Colonic mucosa (tissue), 4 donors: ENCODE results near the gene ANKRD52. TPM values are rescaled to one million over a fixed set of nuclear protein-coding genes. Genes with fewer than 3 reads are reported as not detected.

Source experiments
- DNase-seq: peaks from one replicate; pipeline ENCODE4 v3.0.0-alpha.2; 2020
- H3K27ac ChIP-seq: fragments of 200-600 bp; one replicate; pipeline ENCODE4 v1.8.0; 2021
- H3K27me3 ChIP-seq: fragments of 200-600 bp; one replicate; pipeline ENCODE4 v1.8.0; 2021
- H3K36me3 ChIP-seq: fragments of 200-600 bp; one replicate; pipeline ENCODE4 v1.8.0; 2021
- H3K4me1 ChIP-seq: fragments of 200-600 bp; one replicate; pipeline ENCODE4 v1.8.0; 2021; ENCODE audit warnings: mild to moderate bottlenecking
- H3K4me3 ChIP-seq: fragments of 200-600 bp; one replicate; pipeline ENCODE4 v1.8.0; 2021
- H3K9ac ChIP-seq, 2 donors: one replicate each; pipeline ENCODE4 v1.7.0; 2013; ENCODE audit warnings: control low read depth in 2 of 2, low read depth in 2 of 2, low read length in 2 of 2
- H3K9me3 ChIP-seq: fragments of 200-600 bp; one replicate; pipeline ENCODE4 v1.8.0; 2021
- CTCF ChIP-seq: fragments of 200-600 bp; IDR thresholded peaks from one replicate; pipeline ENCODE4 v1.8.0; 2022; ENCODE audit warnings: antibody characterized with exemption, mild to moderate bottlenecking
- intact Hi-C: fragments of 100-400 bp; cut with DNase I; formaldehyde crosslinking; loops from one replicate; pipeline ENCODE4 v1.14.1; 2022
- total RNA-seq, 2 donors: library from RNA; stranded (reverse); fragmentation: NEBNext Ultra II Directional in 1 of 2; extraction: Animal tissue kit (Norgen Biotek cat#: 25700) in 1 of 2; gene quantifications; one replicate each; pipeline ENCODE4 v1.2.1, GENCODE V29; 2021
- donor health status: healthy.
- donor health status: DM: no; HTN: no; CAD: no.
- donor health status: DM: no; HTN: no; CAD: no.

ANKRD52 gene
- total RNA-seq, 2 donors from 2014 or later, result 39.3 to 57.7 TPM

DNA sequence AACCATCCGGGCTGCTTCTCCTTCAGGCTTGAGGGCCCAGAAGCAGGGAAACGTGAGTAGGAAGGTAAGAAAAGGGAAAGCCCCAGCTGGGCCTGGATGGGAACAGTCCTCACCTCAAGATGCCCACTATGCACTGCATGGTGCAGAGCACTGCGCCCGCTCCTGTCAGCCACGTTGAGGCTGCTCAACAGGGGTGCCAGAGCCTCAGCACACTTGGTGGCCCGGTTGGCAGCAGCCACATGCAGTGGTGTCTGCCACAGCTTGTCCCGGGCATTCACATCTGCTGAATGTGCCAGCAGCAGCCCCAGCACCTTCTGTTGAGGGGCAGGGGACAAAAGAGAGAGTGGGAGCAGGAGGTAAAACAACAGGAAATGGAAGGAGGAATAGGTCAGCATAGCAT, 2.5 kb downstream of the ANKRD52 start:
- H3K27ac ChIP-seq, result no peak overlapping the region
- intact Hi-C loops, result loop anchor here (5.0 kb wide), 1 partner anchor 33 kb away; the partner anchor contains the start of genes NABP2 and RNF41
- no peaks in the 10 kb centered on the region for H3K9me3 ChIP-seq
- no peaks in the 10 kb centered on the region for H3K27me3 ChIP-seq
- no peak for TF ChIP-seq CTCF
- H3K36me3 ChIP-seq, result peaks cover 18% of the 10 kb centered on the region
- no peak overlapping the region for H3K9ac ChIP-seq
- no peak overlapping the region for H3K4me3 ChIP-seq
- DNase-seq, result no peak
- H3K4me1 ChIP-seq, result peaks cover 5% of the 10 kb centered on the region

DNA sequence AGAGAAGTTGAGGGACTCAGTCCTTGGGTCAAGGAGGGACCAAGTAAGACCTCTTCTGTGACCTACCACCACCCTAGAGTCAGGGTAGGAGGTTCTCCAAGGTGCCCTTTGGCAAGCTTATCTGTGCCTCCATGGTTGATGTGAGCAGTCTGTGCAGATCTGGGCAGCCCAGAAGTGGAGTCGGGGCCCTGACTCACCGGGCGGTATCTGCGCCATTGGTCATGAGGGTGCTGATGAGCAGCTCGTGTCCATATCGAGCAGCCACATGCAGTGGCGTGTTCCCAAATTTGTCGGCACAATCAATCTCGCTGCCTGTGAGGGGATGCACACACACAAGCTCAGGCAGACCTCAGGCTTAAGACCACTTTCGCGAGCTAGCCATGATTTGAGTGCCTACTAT, 5.1 kb downstream of the ANKRD52 start:
- TF ChIP-seq CTCF, result no peak
- Histone ChIP-seq H3K4me1 (peaks cover 5% of the 10 kb centered on the region), H3K4me3 (no peak overlapping the region), H3K36me3 (peaks cover 18% of the 10 kb centered on the region), H3K27ac (no peak overlapping the region), H3K9ac (no peak overlapping the region), H3K9me3 (no peaks in the 10 kb centered on the region), H3K27me3 (no peaks in the 10 kb centered on the region)
- intact Hi-C loops, result no loop called here
- no peak for DNase-seq

GRCh38 chr12:56252649-56253048, 5.5 kb downstream of the ANKRD52 start:
- Histone ChIP-seq H3K27me3 (no peaks in the 10 kb centered on the region), H3K27ac (no peak overlapping the region), H3K9me3 (no peaks in the 10 kb centered on the region), H3K4me1 (peaks cover 5% of the 10 kb centered on the region), H3K36me3 (peaks cover 18% of the 10 kb centered on the region), H3K4me3 (no peak overlapping the region), H3K9ac (no peak overlapping the region)
- intact Hi-C loops, result no loop called here
- no peak for DNase-seq
- no peak for TF ChIP-seq CTCF

DNA sequence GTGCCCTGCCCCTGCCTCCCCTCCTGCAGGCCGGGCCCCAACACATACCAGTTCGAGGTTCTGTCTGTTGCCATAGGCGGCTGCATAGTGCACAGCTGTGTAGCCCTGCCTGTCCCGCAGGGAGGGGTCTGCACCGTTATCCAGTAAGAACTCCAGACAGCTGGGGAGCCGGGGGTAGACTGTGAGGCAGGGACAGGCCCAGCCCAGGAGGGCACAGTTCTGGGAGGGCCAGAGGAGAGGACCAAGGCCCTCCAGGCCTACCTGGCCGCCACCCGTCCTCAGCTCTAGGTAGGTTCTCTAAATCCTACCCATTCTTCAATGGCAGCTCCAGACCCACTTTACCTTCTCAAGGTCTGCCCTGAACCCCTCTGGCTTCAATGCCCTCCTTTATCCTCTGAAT, 9.5 kb downstream of the ANKRD52 start:
- Histone ChIP-seq H3K4me3 (no peak overlapping the region), H3K4me1 (no peaks in the 10 kb centered on the region), H3K36me3 (peaks cover 34% of the 10 kb centered on the region), H3K27ac (no peak overlapping the region), H3K9me3 (no peaks in the 10 kb centered on the region), H3K27me3 (no peaks in the 10 kb centered on the region), H3K9ac (no peak overlapping the region)
- intact Hi-C loops, result no loop called here
- no peak for DNase-seq
- TF ChIP-seq CTCF, result no peak

DNA sequence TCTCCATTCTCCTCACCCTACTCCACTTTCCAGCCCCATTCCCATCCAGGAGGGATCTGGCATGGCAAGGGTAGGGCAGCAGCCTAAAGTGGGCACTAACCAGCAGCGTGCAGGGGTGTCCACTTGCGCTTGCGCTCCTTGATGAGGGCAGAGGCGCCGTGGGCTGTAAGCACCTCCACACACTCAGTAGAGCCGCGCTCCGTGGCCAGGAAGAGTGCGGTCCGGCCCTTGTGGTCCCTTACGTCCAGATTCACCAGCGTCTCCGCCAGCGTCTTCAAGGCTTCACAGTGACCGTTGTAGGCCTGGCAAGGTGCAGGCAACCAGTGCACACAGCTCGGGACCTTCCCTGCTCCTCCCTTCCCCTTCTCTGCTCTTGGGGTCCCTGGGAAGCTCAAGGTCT, 10.3 kb downstream of the ANKRD52 start:
- H3K4me3 ChIP-seq, result no peak overlapping the region
- no peaks in the 10 kb centered on the region for H3K27me3 ChIP-seq
- intact Hi-C loops, result no loop called here
- no peak for DNase-seq
- H3K36me3 ChIP-seq, result peaks cover 30% of the 10 kb centered on the region
- no peaks in the 10 kb centered on the region for H3K9me3 ChIP-seq
- no peak overlapping the region for H3K9ac ChIP-seq
- no peak for TF ChIP-seq CTCF
- H3K4me1 ChIP-seq, result no peaks in the 10 kb centered on the region
- no peak overlapping the region for H3K27ac ChIP-seq

GRCh38 chr12:56244494-56244893, 13.7 kb downstream of the ANKRD52 start:
- Histone ChIP-seq H3K36me3 (peaks cover 17% of the 10 kb centered on the region), H3K27me3 (no peaks in the 10 kb centered on the region), H3K4me1 (no peaks in the 10 kb centered on the region), H3K27ac (no peak overlapping the region), H3K4me3 (no peak overlapping the region), H3K9me3 (no peaks in the 10 kb centered on the region), H3K9ac (no peak overlapping the region)
- intact Hi-C loops, result no loop called here
- TF ChIP-seq CTCF, result no peak
- no peak for DNase-seq
